ENCODE measurements around the gene PDE9A. TPM values are rescaled to one million over a fixed set of nuclear protein-coding genes. Genes with fewer than 3 reads are reported as not detected.

The PDE9A gene
- total RNA-seq, 4 donors from 2014 or later = 26.7 to 30.6 (median 28.7) TPM

DNA sequence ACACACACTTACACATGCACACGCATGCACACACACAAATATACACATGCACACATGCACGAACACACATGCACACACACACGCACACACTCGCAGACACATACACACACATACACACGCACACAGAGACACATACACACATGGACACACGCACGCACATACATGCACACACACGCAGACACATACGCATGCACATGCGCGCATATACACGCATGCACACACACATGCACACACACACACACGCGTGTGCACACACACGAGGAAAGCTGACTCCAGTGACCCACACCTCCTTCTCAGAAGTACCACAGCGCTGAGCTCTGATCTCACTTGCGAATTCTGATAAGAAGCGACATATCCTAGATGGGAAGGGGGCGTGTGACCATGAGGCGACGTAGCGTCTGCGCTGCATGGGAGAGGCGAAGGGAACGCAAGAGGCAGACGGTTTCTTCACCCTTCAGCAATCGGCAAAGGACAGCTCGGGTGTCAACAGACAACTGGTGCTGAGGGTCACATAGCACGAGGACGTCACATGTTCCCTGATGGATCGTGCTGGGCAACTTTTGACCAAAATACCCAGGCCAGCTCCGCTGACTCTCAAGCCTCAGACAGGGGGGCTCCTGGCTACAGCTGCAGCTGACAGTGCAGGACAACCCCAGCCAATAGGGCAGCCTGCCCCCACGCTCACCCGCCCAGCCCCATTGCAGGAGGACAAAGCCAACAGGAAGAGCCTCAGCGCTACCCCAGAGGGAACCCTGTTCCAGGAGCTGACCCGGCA is 16.0 kb upstream of the PDE9A start:
- WGBS, 2 donors = 81 to 91% methylated on average over 34 to 36 of the region's 36 CpGs

DNA sequence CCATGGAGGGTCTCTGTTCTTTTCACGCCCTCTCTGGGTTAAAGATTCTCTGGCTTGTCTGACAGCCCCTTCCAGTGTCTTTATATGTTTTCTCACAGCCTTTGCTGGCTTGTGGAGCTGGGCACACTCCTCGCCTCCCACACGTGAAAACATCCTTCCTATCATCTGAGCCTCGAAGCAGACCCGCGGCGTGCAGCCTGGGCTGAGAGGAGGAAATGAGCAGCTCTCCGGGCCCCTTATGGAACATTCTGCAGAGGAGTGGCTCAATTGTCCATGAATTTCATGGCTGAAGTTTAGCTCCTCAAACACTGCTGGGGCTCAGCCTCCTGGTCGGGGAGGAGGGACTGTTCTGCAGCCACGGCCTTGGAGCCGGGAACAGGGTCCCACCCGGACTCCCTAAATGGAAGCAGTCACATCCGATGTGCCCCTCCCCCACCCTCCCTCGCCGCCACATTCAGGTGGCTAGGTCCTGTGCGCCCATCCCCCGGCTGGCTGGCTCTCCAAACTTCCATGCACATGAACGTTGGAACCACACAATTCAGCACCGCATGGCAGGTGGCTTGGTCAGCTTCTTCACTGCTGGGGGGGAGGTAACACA is 15.1 kb upstream of the PDE9A start:
- H3K4me3 ChIP-seq = no peak overlapping the region
- no peaks in the 10 kb centered on the region for H3K9me3 ChIP-seq
- H3K4me1 ChIP-seq = peaks cover 0 to 41% (median 10%) of the 10 kb centered on the region in 4 donors
- WGBS, 2 donors = 38 to 59% methylated on average over 14 to 15 of the region's 19 CpGs
- no peak for DNase-seq (ENCODE audit: low spot score in 2 of 2)
- TF ChIP-seq EP300 (IDR thresholded peaks at IDR 0.05) (no peak), POLR2A (IDR thresholded peaks at IDR 0.05) (no peak)
- TF ChIP-seq, protein P1, sequence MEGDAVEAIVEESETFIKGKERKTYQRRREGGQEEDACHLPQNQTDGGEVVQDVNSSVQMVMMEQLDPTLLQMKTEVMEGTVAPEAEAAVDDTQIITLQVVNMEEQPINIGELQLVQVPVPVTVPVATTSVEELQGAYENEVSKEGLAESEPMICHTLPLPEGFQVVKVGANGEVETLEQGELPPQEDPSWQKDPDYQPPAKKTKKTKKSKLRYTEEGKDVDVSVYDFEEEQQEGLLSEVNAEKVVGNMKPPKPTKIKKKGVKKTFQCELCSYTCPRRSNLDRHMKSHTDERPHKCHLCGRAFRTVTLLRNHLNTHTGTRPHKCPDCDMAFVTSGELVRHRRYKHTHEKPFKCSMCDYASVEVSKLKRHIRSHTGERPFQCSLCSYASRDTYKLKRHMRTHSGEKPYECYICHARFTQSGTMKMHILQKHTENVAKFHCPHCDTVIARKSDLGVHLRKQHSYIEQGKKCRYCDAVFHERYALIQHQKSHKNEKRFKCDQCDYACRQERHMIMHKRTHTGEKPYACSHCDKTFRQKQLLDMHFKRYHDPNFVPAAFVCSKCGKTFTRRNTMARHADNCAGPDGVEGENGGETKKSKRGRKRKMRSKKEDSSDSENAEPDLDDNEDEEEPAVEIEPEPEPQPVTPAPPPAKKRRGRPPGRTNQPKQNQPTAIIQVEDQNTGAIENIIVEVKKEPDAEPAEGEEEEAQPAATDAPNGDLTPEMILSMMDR (IDR thresholded peaks at IDR 0.05) = no peak
- H3K27ac ChIP-seq = peak overlapping the region in 1 of 4 donors; percentile 25
- H3K36me3 ChIP-seq = no peaks in the 10 kb centered on the region
- H3K27me3 ChIP-seq = peaks cover 0 to 18% of the 10 kb centered on the region in 2 donors

More for the DNA sequence above, 16.0 kb upstream of the PDE9A start:
- H3K27me3 ChIP-seq = peaks cover 0 to 18% of the 10 kb centered on the region in 2 donors
- H3K4me1 ChIP-seq = peaks cover 0 to 41% (median 10%) of the 10 kb centered on the region in 4 donors
- DNase-seq (ENCODE audit: low spot score in 2 of 2) = no peak
- peak overlapping the region in 1 of 4 donors; percentile 66 for H3K27ac ChIP-seq
- TF ChIP-seq, protein P1 (IDR thresholded peaks at IDR 0.05) = no peak
- TF ChIP-seq POLR2A (IDR thresholded peaks at IDR 0.05) (no peak), EP300 (IDR thresholded peaks at IDR 0.05) (no peak)
- no peak overlapping the region for H3K4me3 ChIP-seq
- no peaks in the 10 kb centered on the region for H3K36me3 ChIP-seq
- H3K9me3 ChIP-seq = no peaks in the 10 kb centered on the region

DNA sequence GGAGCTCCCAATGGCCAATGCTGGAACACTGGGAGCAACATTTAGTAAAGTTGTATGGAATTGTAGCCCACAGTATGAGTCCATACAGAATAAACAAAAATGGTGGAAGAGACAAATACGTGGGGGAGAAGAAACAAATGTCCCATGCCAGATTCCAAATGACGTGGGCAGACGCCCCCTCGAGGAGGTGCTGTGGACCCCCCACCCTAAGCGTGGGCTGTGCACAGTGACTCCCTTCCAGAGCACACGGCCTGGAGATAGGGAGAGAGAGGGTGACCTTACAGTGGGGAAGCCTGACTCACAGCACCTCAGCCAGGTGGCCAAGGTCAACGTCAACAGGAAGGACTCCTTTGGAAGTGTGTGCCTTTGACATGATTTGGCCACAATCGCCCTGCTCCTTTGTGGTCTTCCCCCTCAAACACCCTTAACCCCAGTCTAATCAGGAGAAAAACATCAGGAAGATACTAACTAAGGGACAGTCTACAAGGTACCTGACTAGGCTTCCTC is 13.7 kb upstream of the PDE9A start:
- whole genome bisulfite sequencing, 2 donors = 86 to 87% methylated on average over 8 of the region's 8 CpGs
- no peak for DNase-seq (ENCODE audit: low spot score in 2 of 2)

DNA sequence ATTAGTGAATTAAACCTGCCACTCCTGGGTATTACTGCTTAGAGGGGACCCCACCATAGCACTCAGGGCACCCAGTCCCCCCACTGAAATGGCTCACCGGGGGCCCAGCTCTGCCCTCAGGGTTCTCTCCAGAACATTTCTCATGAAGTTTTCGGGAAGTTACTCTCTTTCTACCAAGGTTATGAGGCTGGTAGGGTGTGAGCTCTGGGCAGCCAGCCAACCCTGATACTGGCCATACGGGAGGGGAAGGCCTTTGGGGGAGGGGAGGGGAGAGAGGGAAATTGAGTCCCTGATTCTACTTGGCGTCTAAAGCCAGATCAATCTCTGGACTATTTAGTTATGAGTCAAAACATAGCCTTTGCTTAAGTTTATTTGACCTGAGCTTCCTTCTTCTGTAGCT is 12.9 kb upstream of the PDE9A start:
- H3K9me3 ChIP-seq = no peaks in the 10 kb centered on the region
- no peaks in the 10 kb centered on the region for H3K36me3 ChIP-seq
- 30 to 40% methylated on average over 4 of the region's 4 CpGs for WGBS, 2 donors
- H3K27me3 ChIP-seq = peaks cover 0 to 18% of the 10 kb centered on the region in 2 donors
- no peak overlapping the region for H3K4me3 ChIP-seq
- H3K27ac ChIP-seq = peak overlapping the region in 1 of 4 donors; percentile 61
- no peak for DNase-seq (ENCODE audit: low spot score in 2 of 2)
- TF ChIP-seq EP300 (IDR thresholded peaks at IDR 0.05) (no peak), POLR2A (IDR thresholded peaks at IDR 0.05) (no peak)
- TF ChIP-seq, protein P1 (IDR thresholded peaks at IDR 0.05) = no peak
- H3K4me1 ChIP-seq = peaks cover 0 to 41% (median 10%) of the 10 kb centered on the region in 4 donors

More for the DNA sequence above, 13.7 kb upstream of the PDE9A start:
- no peaks in the 10 kb centered on the region for H3K36me3 ChIP-seq
- peaks cover 0 to 18% of the 10 kb centered on the region in 2 donors for H3K27me3 ChIP-seq
- no peak overlapping the region for H3K4me3 ChIP-seq
- TF ChIP-seq, protein P1 (IDR thresholded peaks at IDR 0.05) = no peak
- no peak for TF ChIP-seq EP300 (IDR thresholded peaks at IDR 0.05)
- TF ChIP-seq POLR2A (IDR thresholded peaks at IDR 0.05) = no peak
- H3K27ac ChIP-seq = no peak overlapping the region
- peaks cover 0 to 41% (median 10%) of the 10 kb centered on the region in 4 donors for H3K4me1 ChIP-seq
- H3K9me3 ChIP-seq = no peaks in the 10 kb centered on the region
